HT1080 (cell line): ENCODE results near the gene SLC26A4. TPM values are rescaled to one million over a fixed set of nuclear protein-coding genes. Genes with fewer than 3 reads are reported as not detected.

Experiments used
- DNase-seq: peaks from one replicate; pipeline ENCODE4 v3.0.0-alpha.2; 2015; ENCODE audit warnings: low read depth
- small RNA-seq: library from RNA; depleted of rRNA; stranded (forward); fragments of <200 nt; gene quantifications from one replicate; pipeline ENCODE3, GENCODE V24; 2014
- total RNA-seq: library from RNA; depleted of rRNA; stranded (reverse); fragments of >200 nt; shearing (Covaris generic); gene quantifications from 2 replicates; pipeline ENCODE4 v1.2.3, GENCODE V29; 2014; rRNA removed

SLC26A4 gene
- total RNA-seq, 1 experiment from 2014 or later, result 4.3 TPM

- no peak for DNase-seq
These were observed 83.7 kb downstream of the SLC26A4 start for GRCh38 chr7:107744345-107744750.

- no peak for DNase-seq
These were observed 85.4 kb downstream of the SLC26A4 start for GRCh38 chr7:107746006-107746405.

- DNase-seq, result no peak
These were observed 90.5 kb downstream of the SLC26A4 start for GRCh38 chr7:107751113-107751512.

- DNase-seq, result no peak
These were observed 94.0 kb downstream of the SLC26A4 start for GRCh38 chr7:107754642-107755041.

- DNase-seq, result no peak
These were observed 98.0 kb downstream of the SLC26A4 start for GRCh38 chr7:107758667-107759066.

- no peak for DNase-seq
These were observed 106.8 kb downstream of the SLC26A4 start for GRCh38 chr7:107767391-107767790.

Small RNA genes lying within 50 kb of the gene (small RNA-seq; reads per million reads assigned to genes)
- gene BANF1P5, result not detected

Other genes with a start within 250 kb of the SLC26A4 start
- not detected in 2 replicates for gene GPR22, start 190.8 kb upstream of the SLC26A4 start, total RNA-seq
- gene COG5, start 96.9 kb upstream of the SLC26A4 start, total RNA-seq, result 18.2 and 28.2 TPM in 2 replicates
- 12.2 and 13.5 TPM in 2 replicates for gene DUS4L, start 96.9 kb upstream of the SLC26A4 start, total RNA-seq
- 68.0 and 70.1 TPM in 2 replicates for gene BCAP29, start 80.6 kb upstream of the SLC26A4 start, total RNA-seq
- gene CBLL1, start 83.3 kb downstream of the SLC26A4 start, total RNA-seq, result 25.2 and 29.5 TPM in 2 replicates
- not detected in 2 replicates for gene SLC26A3, start 142.4 kb downstream of the SLC26A4 start, total RNA-seq
- 44.1 and 65.8 TPM in 2 replicates for gene DLD, start 230.4 kb downstream of the SLC26A4 start, total RNA-seq